Measurements from ENCODE around the gene GPBP1.
A peak's percentile ranks its signal among the peaks of the same experiment; 100 is the strongest.

DNA sequence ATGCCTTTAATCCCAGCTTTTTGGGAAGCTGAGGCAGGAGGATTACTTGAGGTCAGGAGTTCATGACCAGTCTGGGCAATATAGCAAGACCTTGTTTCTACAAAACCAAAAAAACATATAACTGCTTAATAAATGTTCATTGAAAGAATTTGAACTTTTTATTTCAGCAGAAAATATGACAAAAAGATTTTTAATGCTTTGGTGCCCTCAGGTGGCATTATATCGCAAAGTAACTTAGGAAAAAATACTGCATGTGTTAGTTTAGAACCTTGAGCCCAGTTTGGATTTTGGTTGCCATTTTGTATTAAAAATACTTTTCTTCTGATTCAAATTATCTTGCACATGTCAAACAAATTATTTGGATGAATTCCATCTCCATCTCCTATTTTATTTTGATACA is 103.2 kb downstream of the GPBP1 start:
- TF ChIP-seq CTCF (IDR thresholded peaks at IDR 0.05; ENCODE audit: extremely low read depth in 1 of 2, insufficient read depth in 1 of 2, low read depth in 1 of 2, low read length in 2 of 2) (peak; percentile 11 to 18), POLR2A (IDR thresholded peaks at IDR 0.05; ENCODE audit: low read depth, low read length) (no peak), EZH2 (IDR thresholded peaks at IDR 0.05; ENCODE audit: borderline replicate concordance, low read depth, low read length, severe bottlenecking) (no peak), GATA2 (IDR thresholded peaks at IDR 0.05; ENCODE audit: insufficient read depth, insufficient read length, low read depth, low read length) (no peak), FOS (IDR thresholded peaks at IDR 0.05; ENCODE audit: borderline replicate concordance, insufficient read depth, low read length) (no peak), POLR2AphosphoS5 (IDR thresholded peaks at IDR 0.05; ENCODE audit: insufficient read depth, low read depth, low read length) (no peak), MYC (IDR thresholded peaks at IDR 0.05; ENCODE audit: low read depth, low read length) (no peak)
